Measurements from ENCODE around the gene TPP2.

- TF ChIP-seq CTCF (IDR thresholded peaks at IDR 0.05) (no peak), POLR2A (IDR thresholded peaks at IDR 0.05) (no peak)
These were observed 55.1 kb downstream of the TPP2 start for GRCh38 chr13:102651892-102652291.
